Measurements from ENCODE around the gene XAB2. TPM values are rescaled to one million over a fixed set of nuclear protein-coding genes. Genes with fewer than 3 reads are reported as not detected.
A peak's percentile ranks its signal among the peaks of the same experiment; 100 is the strongest.

Gene XAB2
- total RNA-seq, 2 experiments from 2014 or later, result 50.7 to 54.1 TPM

DNA sequence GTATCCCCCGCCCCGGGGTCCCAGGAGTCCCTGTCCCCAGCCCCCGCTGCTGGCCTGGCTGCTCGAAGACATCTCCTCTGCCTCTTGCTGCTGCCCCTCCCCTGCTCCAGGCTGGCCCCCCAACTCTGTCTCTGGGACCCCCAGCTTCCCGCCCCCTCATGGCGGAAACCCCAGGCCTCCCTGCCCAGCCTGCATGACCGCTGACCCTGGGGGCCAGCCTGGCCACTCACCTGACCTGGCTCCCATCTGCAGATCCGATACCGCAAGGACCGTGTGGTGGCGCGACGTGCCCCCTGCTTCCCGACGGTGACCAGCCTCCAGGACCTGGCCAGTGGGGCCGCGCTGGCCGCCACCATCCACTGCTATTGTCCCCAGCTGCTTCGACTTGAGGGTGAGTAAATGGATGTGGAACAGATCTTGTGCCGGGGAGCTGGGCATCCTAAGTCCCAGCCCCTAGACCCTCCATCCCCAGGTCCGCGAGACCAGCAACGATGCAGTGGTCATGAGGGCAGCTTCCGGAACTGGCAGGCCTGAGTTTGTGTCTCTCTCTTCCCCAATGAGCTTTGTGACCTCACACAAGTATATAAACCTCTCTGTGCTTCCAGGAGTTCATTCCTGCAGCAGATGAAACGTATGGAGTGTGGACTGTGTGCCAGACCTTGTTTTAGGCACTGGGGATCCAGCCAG lies 21.3 kb downstream of the XAB2 start:
- H3K36me3 Mint-ChIP-seq (ENCODE audit: low read depth), result no peaks in the 10 kb centered on the region
- no peak for ATAC-seq
- ChIA-PET POLR2A (interaction anchor here (0.6 kb wide), 1 partner anchor 621 kb away, joined by 3 read pairs; no protein-coding TSS in a partner anchor), CTCF (interaction anchor here (1.2 to 1.6 kb wide), 3 partner anchors 16 to 73 kb away, joined by 3 to 6 read pairs (median 4); partner anchors contain the start of gene TRAPPC5)
- no peak for DNase-seq
- TF ChIP-seq, protein P1, sequence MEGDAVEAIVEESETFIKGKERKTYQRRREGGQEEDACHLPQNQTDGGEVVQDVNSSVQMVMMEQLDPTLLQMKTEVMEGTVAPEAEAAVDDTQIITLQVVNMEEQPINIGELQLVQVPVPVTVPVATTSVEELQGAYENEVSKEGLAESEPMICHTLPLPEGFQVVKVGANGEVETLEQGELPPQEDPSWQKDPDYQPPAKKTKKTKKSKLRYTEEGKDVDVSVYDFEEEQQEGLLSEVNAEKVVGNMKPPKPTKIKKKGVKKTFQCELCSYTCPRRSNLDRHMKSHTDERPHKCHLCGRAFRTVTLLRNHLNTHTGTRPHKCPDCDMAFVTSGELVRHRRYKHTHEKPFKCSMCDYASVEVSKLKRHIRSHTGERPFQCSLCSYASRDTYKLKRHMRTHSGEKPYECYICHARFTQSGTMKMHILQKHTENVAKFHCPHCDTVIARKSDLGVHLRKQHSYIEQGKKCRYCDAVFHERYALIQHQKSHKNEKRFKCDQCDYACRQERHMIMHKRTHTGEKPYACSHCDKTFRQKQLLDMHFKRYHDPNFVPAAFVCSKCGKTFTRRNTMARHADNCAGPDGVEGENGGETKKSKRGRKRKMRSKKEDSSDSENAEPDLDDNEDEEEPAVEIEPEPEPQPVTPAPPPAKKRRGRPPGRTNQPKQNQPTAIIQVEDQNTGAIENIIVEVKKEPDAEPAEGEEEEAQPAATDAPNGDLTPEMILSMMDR (IDR thresholded peaks at IDR 0.05), result no peak
- no peaks in the 10 kb centered on the region for H3K9me3 Mint-ChIP-seq
- H3K27ac Mint-ChIP-seq, result no peak overlapping the region
- no peaks in the 10 kb centered on the region for H3K4me1 Mint-ChIP-seq (ENCODE audit: low read depth)
- intact Hi-C loops (cut with micrococcal nuclease), result no loop called here
- no peak overlapping the region for H3K4me3 Mint-ChIP-seq
- H3K27me3 Mint-ChIP-seq, result peaks cover 4% of the 10 kb centered on the region

DNA sequence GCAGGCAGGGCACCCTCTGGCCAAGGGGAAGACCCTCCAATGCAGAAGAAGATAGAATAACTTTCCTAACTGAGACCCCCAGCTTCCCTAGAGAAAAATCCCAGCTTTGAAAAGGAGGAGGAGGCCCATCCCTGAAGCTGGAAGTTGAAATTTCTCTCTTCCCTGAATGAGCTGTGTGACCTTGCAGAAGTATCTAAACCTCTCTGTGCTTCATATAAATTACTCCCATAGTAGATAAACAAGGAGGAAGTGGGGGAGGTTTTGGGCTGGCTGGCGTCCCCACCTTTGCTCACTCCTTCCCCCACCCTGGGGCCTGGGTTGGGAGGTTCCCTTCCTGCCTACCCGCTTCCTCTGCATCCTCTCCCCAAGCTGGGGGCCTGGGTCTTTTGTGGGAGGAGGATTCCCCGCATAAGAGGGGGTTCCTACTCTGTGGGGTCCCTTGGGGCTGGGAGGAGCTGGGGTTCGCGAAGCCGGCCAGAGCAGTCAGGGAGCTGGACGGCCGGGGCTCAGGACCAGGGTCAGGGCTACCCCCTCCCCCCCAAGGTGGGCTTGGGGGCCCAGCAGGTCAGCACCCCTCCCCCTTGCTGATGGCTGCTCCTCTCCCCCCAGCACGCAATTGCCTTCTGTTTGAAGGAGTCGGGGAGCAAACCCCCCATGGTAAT lies 22.0 kb downstream of the XAB2 start:
- DNase-seq (no peak), ATAC-seq (no peak)
- H3K4me3 Mint-ChIP-seq, result no peak overlapping the region
- H3K27me3 Mint-ChIP-seq, result peaks cover 4% of the 10 kb centered on the region
- TF ChIP-seq, protein P1 (IDR thresholded peaks at IDR 0.05), result no peak
- no peaks in the 10 kb centered on the region for H3K4me1 Mint-ChIP-seq (ENCODE audit: low read depth)
- ChIA-PET CTCF (interaction anchor here (1.0 to 1.6 kb wide), 4 partner anchors 11 to 73 kb away, joined by 3 to 6 read pairs (median 4); partner anchors contain the start of gene TRAPPC5), POLR2A (no interaction called here)
- intact Hi-C loops (cut with micrococcal nuclease), result no loop called here
- H3K9me3 Mint-ChIP-seq, result no peaks in the 10 kb centered on the region
- H3K27ac Mint-ChIP-seq, result no peak overlapping the region
- no peaks in the 10 kb centered on the region for H3K36me3 Mint-ChIP-seq (ENCODE audit: low read depth)

DNA sequence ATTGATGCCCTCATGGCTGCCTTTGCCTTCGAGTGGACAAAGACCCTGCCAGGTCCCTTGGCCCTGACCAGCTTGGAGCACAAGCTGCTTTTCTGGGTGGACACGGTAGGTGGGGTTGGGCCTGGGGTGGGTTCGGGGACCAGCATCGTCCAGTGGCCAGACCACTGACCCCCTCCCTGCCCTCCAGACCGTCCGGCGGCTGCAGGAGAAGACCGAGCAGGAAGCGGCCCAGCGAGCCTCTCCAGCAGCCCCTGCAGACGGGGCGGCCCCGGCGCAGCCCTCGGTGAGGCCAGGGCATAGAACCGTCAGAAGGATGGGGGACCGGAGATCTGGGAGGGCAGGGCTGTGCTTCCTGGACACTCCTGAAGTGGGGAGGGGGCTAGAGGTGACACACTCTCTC lies 23.1 kb downstream of the XAB2 start:
- Mint-ChIP-seq H3K27me3 (peaks cover 6% of the 10 kb centered on the region), H3K4me3 (no peak overlapping the region), H3K9me3 (no peaks in the 10 kb centered on the region), H3K36me3 (ENCODE audit: low read depth) (no peaks in the 10 kb centered on the region), H3K27ac (no peak overlapping the region), H3K4me1 (ENCODE audit: low read depth) (no peaks in the 10 kb centered on the region)
- ATAC-seq, result no peak
- intact Hi-C loops (cut with micrococcal nuclease), result no loop called here
- DNase-seq, result no peak
- TF ChIP-seq, protein P1 (IDR thresholded peaks at IDR 0.05), result no peak
- POLR2A ChIA-PET, result no interaction called here
- CTCF ChIA-PET, result interaction anchor here (1.5 kb wide), 1 partner anchor 38 kb away, joined by 10 read pairs; no protein-coding TSS in a partner anchor

DNA sequence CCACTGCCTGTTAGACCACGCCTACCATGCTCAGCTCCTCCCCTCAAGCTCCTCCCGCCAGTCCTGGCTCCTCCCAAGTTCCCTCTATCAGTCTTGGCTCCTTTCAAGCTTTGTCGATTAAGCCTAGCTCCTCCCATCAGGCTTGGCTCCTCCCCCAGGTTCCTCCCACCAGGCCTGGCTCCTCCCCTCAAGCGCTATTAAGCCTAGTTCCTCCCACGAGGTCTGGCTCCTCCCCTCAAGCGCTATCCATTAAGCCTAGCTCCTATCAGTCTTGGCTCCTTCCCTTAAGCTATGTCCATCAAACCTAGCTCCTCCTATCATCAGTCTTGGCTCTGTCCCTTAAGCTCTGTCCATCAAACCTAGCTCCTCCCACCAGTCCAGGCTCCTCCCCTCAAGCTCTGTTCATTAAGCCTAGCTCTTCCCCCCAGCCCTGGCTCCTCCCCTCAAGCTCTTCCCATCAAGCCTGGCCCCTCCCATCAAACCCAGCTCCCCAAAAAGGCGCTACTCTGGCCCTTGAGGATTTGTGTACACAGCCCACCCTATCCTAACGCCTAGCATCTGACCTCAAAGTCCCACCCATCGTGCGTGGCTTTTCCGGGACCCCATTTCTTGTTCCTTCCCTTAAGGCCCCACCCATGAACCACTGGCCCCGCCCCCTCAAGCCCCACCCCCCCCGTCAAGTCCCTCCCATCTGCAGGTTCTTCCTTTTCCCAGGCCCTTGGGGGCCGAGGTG lies 23.7 kb downstream of the XAB2 start:
- ChIA-PET POLR2A (interaction anchor here (0.6 to 0.9 kb wide), 2 partner anchors 24 to 308 kb away, joined by 3 read pairs; partner anchors contain the start of gene PET100), CTCF (interaction anchor here (1.0 to 1.5 kb wide), 2 partner anchors 37 to 75 kb away, joined by 3 to 10 read pairs; partner anchors contain the start of gene TRAPPC5)
- TF ChIP-seq, protein P1 (IDR thresholded peaks at IDR 0.05), result no peak
- DNase-seq, result peak; percentile 63
- Mint-ChIP-seq H3K36me3 (ENCODE audit: low read depth) (no peaks in the 10 kb centered on the region), H3K27ac (no peak overlapping the region), H3K4me1 (ENCODE audit: low read depth) (peaks cover 2% of the 10 kb centered on the region), H3K9me3 (peaks cover 3% of the 10 kb centered on the region), H3K4me3 (no peak overlapping the region), H3K27me3 (peaks cover 6% of the 10 kb centered on the region)
- ATAC-seq, result peak; percentile 78
- intact Hi-C loops (cut with micrococcal nuclease), result no loop called here
